Inflammatory macrophage treated with lipopolysaccharide for 1 hour (primary cell): Measurements from ENCODE around the gene MIB2.
"Not testable (repeated sequence)": the region's sequence is repeated elsewhere in the genome, so short reads cannot be mapped to it uniquely, and the experiment has no call there.

Experiments
- DNase-seq, 2 donors: peaks; one replicate each; pipeline ENCODE4 v3.0.0-alpha.2; 2020 to 2022

MIB2 gene

GRCh38 chr1:1628754-1629429, 13.6 kb downstream of the MIB2 start:
- DNase-seq = no peak

GRCh38 chr1:1629430-1630190, 14.3 kb downstream of the MIB2 start:
- no peak for DNase-seq

DNA sequence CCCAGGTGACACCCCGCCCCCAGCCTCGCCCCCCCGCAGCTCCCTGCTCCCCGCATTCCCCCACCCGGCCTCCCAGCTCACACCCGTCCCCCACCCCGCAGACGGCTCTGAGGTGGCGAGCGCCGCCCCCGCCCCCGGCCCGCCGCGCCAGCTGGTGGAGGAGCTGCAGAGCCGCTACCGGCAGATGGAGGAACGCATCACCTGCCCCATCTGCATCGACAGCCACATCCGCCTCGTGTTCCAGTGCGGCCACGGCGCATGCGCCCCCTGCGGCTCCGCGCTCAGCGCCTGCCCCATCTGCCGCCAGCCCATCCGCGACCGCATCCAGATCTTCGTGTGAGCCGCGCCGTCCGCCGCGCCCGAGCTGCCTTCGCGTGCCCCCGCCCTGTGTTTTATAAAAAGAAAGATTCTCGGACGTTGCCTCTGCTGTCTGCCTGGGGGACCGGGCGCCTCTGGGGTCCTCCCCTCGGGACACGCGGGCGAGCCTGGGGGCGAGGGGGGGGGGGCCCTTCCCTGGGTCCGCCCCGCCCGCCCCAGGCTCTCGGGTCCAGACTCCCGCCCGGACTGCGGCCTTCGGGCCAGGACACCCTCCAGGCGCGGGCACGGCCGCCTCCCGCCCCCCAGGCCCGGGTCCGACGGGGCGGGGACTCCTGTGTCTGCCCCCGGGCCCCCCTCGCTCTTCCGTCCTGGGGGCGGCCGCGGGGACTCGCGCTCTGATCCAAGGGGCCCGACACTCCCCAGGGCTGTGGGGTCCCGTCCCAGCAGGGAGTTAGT, 15.1 kb downstream of the MIB2 start:
- DNase-seq = peak; percentile 44 to 58

- DNase-seq = no peak
Observed at GRCh38 chr1:1630965-1631781, 15.9 kb downstream of the MIB2 start.

GRCh38 chr1:1631782-1632420, 16.6 kb downstream of the MIB2 start, which contains the start of gene MMP23B:
MMP23B (plus strand) TSS chr1:1632173; CDS start chr1:1632219, 46 bp downstream.
- DNase-seq = no peak

DNA sequence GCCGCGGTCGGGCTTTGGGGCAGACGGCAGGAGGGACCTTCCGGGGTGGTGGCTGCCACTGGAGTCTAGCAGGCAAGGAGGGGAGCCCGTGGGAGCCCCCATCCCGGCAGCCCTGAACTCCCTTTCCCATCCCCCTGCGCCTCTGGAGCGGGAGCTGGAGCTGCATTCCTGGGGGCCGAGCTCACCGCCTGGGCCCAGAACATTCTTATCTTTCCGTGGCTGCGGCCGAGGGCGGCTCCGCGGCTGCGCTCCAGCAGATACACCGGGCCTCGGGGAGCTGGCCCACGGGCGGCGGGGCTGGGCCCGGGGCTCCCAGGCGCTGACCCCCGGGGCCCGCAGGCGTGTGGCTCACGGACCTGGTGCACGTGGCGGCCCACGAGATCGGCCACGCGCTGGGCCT, 18.1 kb downstream of the MIB2 start:
- DNase-seq = not testable (repeated sequence)

- not testable (repeated sequence) for DNase-seq
Observed at GRCh38 chr1:1634613-1635012, 19.3 kb downstream of the MIB2 start.

DNA sequence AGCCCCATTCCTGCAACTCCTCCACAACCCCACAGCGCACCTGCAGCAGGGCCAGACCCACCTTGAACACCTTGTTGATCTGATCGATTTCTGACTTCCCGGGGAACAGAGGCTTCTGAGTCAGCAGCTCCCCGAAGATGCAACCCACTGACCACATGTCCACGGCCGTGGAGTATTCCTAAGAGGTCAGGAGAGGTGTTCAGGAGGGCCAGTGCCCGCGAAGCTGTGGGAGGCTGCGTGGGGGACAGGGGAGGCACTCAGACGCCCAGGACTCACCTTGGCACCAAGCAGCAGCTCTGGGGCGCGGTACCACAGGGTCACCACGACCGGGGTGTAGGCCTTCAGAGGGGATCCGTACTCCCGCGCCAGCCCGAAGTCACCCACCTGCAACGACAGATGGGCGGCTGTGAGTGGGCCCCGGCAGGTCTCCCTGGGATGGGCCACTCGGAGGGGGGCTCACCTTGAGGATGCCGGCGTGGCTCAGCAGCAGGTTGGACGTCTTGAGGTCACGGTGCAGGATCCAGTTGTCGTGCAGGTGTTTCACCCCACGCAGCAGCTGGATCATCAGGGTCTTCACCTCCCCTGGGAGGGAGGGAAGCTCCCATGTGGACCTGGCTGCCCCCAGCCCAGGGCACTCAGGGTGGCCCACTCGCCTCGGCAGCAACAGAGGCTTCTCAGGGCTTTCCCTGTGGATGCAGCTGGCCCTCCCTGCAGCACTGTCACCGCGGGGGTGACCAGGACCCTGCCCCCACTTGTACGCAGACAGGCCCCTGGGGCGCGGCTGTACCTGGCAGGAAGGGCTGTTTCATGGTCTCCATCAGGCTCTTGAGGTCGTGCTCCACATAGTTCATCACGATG, 21.6 kb downstream of the MIB2 start:
- DNase-seq = not testable (repeated sequence)

- DNase-seq = not testable (repeated sequence)
Observed at GRCh38 chr1:1637479-1637875, 22.2 kb downstream of the MIB2 start.

DNA sequence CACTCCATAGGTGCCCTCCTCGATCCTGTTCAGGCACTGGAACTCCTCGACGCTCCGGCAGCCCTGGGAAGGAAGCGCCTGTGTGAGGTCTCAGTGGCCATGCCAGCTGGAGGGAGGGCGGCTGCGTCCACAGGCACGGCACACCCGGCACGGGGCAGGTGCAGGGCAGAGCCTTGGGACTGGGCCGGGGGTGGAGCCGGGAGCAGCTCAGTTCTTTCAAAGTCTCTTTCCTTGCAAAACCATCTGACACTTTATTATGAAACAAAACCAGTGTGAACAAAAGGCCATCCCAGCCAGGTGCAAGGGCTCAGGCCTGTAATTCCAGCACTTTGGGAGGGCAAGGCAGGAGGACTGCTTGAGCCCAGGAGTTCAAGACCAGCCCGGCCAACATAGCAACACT, 23.2 kb downstream of the MIB2 start:
- not testable (repeated sequence) for DNase-seq

- not testable (repeated sequence) for DNase-seq
Observed at GRCh38 chr1:1639368-1639767, 24.1 kb downstream of the MIB2 start.

- DNase-seq = not testable (repeated sequence)
Observed at GRCh38 chr1:1640081-1640480, 24.8 kb downstream of the MIB2 start.

GRCh38 chr1:1640711-1641461, 25.6 kb downstream of the MIB2 start:
- not testable (repeated sequence) for DNase-seq

- DNase-seq = not testable (repeated sequence)
Observed at GRCh38 chr1:1646326-1646725, 31.0 kb downstream of the MIB2 start.

DNA sequence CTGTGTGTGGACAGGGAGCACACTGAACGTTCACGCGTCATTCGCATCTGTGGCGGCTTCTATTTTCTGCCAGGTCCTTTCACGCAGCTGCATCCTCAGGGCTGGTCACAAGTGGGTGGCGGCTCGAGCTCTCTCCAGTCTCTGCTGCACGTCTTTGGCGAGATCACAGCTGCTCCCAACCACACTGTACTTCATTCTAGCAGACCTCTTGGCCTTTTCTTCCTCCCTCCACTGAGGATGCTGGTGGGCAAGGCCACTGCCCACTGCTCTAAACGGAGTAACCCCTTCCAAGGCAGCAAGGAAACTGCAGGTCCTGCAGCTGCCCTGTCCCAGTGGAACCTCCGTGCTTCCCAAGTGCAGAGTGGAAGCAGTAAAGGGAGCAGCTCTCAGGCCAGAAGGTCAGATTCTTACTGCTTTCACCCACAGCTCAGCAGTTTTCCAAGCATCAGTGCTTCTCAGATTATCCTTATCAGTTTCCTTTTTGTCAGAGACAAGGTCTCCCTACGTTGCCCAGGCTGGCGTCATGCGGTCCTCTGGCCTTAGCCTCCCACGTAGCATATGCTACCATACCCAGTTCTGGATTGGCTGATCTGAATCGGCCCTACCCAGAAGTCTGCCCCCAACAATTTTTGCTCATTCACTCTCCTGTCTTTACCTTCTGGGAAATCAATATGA, 32.4 kb downstream of the MIB2 start:
- DNase-seq = not testable (repeated sequence)

- DNase-seq = not testable (repeated sequence)
Observed at GRCh38 chr1:1648265-1648664, 33.0 kb downstream of the MIB2 start.

GRCh38 chr1:1658583-1659549, 43.6 kb downstream of the MIB2 start, which contains the start of gene CDK11B:
CDK11B (minus strand) TSS chr1:1659004; CDS start chr1:1657485, 1,519 bp downstream.
- peak; percentile 91 to 94 for DNase-seq

GRCh38 chr1:1662392-1662791, 47.1 kb downstream of the MIB2 start:
- not testable (repeated sequence) for DNase-seq
